ENCODE results near the gene RDX.
"Not testable (repeated sequence)": the region's sequence is repeated elsewhere in the genome, so short reads cannot be mapped to it uniquely, and the experiment has no call there.

DNA sequence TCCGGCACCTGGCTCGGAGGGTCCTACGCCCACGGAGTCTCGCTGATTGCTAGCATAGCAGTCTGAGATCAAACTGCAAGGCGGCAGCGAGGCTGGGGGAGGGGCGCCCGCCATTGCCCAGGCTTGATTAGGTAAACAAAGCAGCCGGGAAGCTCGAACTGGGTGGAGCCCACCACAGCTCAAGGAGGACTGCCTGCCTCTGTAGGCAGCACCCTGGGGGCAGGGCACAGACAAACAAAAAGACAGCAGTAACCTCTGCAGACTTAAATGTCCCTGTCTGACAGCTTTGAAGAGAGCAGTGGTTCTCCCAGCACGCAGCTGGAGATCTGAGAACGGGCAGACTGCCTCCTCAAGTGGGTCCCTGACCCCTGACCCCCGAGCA lies 87.1 kb downstream of the RDX start:
- TF ChIP-seq CTCF (IDR thresholded peaks at IDR 0.05; ENCODE audit: low read length); EZH2 (optimal IDR thresholded peaks at IDR 0.05; ENCODE audit: low read depth, low read length); EZH2phosphoT487 (IDR thresholded peaks at IDR 0.05; ENCODE audit: low read length): not testable (repeated sequence)
